ENCODE data around the gene FYB1.

DNA sequence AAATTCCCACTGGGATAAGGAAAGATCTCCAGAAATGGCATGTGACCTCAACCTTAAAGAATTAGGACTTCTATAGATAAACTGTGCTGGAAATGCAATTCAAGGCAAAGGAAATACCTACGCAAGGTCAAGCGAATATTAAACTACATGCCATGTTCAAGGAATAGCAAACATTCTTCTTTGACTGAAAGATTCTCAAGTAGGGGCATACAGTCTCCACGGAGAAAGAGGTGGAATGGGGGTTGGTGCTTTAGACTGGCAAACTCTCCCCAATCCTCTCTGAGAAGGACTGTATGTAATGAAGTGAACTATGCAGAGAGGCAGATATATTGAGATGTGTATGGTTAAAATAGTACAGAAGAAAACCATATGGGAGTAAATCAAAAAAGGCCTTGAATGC lies 151.3 kb downstream of the FYB1 start:
- TF ChIP-seq, protein P1, sequence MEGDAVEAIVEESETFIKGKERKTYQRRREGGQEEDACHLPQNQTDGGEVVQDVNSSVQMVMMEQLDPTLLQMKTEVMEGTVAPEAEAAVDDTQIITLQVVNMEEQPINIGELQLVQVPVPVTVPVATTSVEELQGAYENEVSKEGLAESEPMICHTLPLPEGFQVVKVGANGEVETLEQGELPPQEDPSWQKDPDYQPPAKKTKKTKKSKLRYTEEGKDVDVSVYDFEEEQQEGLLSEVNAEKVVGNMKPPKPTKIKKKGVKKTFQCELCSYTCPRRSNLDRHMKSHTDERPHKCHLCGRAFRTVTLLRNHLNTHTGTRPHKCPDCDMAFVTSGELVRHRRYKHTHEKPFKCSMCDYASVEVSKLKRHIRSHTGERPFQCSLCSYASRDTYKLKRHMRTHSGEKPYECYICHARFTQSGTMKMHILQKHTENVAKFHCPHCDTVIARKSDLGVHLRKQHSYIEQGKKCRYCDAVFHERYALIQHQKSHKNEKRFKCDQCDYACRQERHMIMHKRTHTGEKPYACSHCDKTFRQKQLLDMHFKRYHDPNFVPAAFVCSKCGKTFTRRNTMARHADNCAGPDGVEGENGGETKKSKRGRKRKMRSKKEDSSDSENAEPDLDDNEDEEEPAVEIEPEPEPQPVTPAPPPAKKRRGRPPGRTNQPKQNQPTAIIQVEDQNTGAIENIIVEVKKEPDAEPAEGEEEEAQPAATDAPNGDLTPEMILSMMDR (conservative IDR thresholded peaks at IDR 0.05; ENCODE audit: low read depth, low read length) = no peak
- TF ChIP-seq EZH2 (IDR thresholded peaks at IDR 0.05; ENCODE audit: borderline replicate concordance, low read depth, low read length, poor library complexity, severe bottlenecking) = no peak

Data from A673 (cell line).